ENCODE measurements around the gene PPFIA2. TPM values are rescaled to one million over a fixed set of nuclear protein-coding genes. Genes with fewer than 3 reads are reported as not detected.

PPFIA2 gene
- total RNA-seq, 4 donors from 2014 or later, result 1.5 to 4.3 (median 2.5) TPM

DNA sequence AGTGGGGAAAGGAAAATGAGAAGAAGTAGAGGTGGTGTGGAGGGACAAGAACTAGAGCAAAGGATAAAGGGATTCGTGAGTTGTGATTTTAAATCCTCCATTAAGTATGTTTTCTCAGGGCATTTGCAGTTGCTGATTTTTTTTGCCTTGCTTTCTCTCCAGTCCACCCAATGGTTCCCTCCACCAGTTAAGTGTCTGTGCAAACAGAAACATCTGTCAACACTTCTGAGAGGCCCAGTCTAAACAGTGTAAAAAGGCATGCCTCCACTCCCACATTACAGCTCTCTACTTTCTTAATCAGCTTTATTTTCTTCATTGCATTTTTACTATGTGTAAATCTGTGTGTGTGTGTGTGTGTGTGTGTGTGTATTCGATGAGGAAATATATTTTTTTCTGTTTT lies 141.2 kb downstream of the PPFIA2 start:
- TF ChIP-seq, protein P1, sequence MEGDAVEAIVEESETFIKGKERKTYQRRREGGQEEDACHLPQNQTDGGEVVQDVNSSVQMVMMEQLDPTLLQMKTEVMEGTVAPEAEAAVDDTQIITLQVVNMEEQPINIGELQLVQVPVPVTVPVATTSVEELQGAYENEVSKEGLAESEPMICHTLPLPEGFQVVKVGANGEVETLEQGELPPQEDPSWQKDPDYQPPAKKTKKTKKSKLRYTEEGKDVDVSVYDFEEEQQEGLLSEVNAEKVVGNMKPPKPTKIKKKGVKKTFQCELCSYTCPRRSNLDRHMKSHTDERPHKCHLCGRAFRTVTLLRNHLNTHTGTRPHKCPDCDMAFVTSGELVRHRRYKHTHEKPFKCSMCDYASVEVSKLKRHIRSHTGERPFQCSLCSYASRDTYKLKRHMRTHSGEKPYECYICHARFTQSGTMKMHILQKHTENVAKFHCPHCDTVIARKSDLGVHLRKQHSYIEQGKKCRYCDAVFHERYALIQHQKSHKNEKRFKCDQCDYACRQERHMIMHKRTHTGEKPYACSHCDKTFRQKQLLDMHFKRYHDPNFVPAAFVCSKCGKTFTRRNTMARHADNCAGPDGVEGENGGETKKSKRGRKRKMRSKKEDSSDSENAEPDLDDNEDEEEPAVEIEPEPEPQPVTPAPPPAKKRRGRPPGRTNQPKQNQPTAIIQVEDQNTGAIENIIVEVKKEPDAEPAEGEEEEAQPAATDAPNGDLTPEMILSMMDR (IDR thresholded peaks at IDR 0.05; ENCODE audit: low read depth), result no peak

DNA sequence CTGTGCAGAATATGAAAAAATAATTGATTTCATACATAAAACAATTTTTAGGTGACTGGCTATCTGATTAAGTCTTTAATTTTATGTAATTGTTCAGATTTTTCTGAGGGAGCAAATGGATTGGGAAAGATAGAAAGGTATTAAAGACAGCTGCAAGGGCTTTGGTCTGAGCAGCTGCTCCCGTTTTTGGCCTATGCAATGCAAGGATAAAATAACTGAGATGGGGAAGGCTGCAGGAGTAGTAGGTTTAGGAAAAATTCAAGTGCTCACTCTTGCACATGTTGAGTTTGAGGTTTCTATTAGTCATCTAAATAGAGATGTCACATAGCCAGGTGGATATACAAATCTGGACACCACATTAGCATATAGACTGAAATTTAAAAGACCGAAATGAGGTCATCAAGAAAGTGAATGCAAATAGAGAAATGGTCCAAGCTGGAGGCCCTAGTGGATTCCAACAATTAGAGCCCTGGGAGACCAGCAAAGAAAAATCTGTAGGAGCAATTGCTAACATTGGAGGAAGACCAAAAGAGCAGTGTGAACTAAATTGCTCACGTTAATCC lies 144.0 kb downstream of the PPFIA2 start:
- TF ChIP-seq, protein P1 (IDR thresholded peaks at IDR 0.05; ENCODE audit: low read depth), result no peak

DNA sequence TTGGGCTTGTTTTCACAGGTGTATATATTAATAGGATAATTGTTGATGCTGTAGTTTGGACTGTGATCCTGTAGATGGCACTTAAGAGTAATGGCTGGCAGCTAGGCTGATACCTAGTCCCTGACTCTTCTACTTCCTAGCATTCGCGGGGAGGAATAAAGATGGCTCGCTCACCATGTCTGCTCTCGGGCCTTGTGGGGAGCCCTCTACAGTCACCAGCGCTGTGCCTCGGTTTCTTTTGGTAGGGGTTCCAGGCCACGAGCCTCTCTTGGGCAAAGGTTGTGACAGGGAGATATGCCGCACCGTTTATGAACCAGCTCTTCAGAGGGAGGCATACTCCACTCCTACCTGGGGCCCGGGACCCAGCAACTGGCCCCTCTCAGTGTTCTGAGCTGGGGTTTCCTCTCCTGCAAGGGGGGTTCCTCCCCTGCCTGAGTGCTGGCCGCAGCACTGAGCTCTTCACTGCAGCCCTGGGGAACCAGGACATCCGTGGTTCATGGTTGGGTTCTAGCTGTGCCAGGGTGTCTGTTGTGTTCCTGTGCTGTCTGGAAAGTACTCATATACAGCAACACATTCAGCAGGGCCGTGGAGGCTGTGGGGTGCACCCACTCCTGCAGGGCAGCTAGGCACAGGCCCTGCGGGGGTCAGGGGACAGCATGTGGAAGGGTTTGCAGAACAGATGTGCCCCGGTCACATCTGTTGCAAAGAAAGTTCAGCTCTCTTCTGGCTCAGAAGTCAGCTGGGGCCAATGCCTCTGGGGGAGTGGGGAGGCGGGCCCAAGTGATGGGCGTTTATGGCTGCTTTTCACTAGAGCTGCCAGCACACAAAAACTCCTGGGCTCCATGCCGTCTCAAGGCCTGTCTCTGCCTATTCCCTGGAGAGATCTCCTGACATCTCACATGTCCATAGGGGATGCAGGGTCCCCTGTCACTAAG lies 147.9 kb downstream of the PPFIA2 start:
- TF ChIP-seq, protein P1 (IDR thresholded peaks at IDR 0.05; ENCODE audit: low read depth), result no peak

DNA sequence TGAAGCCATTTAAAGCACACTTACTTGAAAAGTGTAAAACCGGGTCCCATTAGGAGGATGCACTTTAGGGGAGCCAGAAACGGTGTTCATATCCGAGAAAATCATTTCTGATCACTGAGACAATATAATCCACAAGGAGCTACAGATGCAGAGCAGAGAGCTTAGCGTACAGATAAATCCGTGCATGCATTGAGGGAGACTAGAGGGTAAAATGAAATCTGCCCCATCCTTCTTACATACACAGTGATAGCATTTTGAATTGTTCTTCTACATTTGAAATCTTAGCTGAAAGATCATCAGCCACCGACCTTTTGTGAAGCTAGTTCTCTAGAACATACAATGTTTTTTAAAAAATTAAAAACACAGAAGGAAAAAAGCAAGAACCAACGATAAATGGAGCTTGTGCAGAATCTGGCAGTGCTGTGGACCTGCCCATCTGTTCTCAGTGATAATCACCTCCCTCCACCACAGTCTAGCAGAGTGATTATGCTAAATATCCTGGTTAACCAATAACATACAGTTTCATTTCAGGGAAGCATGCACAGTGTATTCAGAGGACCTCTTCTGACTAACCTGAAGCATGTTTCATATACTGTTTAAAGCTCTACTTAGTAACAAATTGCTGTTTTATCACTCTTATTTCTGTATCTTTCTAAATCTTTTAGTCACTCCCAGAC lies 161.1 kb downstream of the PPFIA2 start:
- TF ChIP-seq, protein P1 (IDR thresholded peaks at IDR 0.05; ENCODE audit: low read depth), result no peak

DNA sequence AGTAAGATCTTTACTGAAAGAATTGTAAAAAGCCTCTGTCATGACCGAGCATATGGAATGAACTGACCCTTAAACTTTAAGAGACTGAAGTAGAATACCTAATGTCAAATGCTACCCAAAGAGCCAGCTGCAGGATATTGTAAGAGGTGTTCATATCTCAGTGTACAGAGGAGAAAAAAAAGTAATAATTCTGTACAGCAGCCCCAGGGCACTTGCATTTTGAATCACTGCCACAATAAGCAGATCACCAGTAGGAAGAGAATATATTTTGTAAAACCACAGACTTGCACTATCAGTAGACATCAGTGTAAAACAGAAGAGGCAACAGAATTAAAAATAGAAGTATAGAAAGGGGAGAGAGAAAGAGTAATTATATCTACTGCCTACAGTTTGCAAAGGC lies 162.6 kb downstream of the PPFIA2 start:
- TF ChIP-seq, protein P1 (IDR thresholded peaks at IDR 0.05; ENCODE audit: low read depth), result no peak

DNA sequence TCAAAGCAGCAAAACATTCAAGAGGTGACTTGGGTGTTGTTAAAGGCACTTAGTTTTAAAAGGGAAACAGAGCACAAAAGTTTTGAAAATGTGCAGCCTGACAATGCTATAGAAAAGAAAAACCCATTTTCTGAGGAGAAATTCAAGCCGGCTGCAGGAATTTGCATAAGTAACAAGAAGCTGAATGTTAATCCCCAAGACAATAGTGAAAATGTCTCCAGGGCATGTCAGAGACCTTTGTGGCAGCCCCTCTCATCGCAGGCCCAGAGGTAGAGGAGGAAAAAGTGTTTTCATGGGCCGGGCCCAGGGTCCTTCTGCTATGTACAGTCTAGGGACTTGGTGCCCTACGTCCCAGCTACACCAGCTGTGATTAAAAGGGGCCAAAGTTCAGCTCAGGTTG lies 167.9 kb downstream of the PPFIA2 start:
- TF ChIP-seq, protein P1 (IDR thresholded peaks at IDR 0.05; ENCODE audit: low read depth), result no peak

Data from subcutaneous adipose tissue (tissue), 4 donors.